Mononuclear cell (primary cell): ENCODE data around the gene WNT16. TPM values are rescaled to one million over a fixed set of nuclear protein-coding genes. Genes with fewer than 3 reads are reported as not detected.

Experiments used
- H3K27me3 ChIP-seq: 2 replicates; pipeline ENCODE4 v1.6.0; 2011; ENCODE audit warnings: low read length, control low read depth; ENCODE audit not compliant: insufficient read depth
- H3K4me1 ChIP-seq: 2 replicates; pipeline ENCODE4 v1.5.1; 2011; ENCODE audit warnings: mild to moderate bottlenecking, low read length, control low read depth; ENCODE audit not compliant: insufficient read depth
- H3K4me3 ChIP-seq: 2 replicates; pipeline ENCODE4 v1.5.1; 2011; ENCODE audit warnings: mild to moderate bottlenecking, low read length, moderate library complexity
- H3K9me3 ChIP-seq: 2 replicates; pipeline ENCODE4 v1.5.1; 2011; ENCODE audit warnings: low read depth, mild to moderate bottlenecking, control low read depth, low read length
- total RNA-seq: library from RNA; depleted of rRNA; stranded (reverse); fragments of >200 nt; gene quantifications from one replicate; pipeline ENCODE4 v1.2.3, GENCODE V29; 2012

WNT16 gene
- total RNA-seq, 1 donor, result 0.21 TPM

DNA sequence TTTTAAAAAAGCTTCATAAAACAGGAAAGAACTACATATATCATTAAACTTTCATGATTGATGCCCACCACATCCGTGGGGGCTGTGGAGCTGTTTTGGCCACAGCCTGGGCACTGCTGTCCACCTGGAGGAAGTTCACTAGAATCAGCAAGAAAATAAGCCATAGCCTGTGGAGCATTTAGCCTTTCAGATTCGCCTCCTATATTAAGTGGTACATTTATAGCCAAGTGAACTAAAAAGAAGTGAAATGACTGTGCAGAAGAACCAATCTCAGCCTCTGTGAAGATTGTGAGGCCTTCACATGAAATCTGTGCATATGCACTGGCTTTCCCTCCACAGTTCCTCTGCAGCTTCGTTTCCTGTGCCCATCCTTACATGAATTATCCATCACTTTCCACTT lies 23.5 kb downstream of the WNT16 start:
- no peak overlapping the region for H3K4me3 ChIP-seq
- H3K4me1 ChIP-seq, result no peaks in the 10 kb centered on the region
- H3K9me3 ChIP-seq, result no peaks in the 10 kb centered on the region
- H3K27me3 ChIP-seq, result no peaks in the 10 kb centered on the region

DNA sequence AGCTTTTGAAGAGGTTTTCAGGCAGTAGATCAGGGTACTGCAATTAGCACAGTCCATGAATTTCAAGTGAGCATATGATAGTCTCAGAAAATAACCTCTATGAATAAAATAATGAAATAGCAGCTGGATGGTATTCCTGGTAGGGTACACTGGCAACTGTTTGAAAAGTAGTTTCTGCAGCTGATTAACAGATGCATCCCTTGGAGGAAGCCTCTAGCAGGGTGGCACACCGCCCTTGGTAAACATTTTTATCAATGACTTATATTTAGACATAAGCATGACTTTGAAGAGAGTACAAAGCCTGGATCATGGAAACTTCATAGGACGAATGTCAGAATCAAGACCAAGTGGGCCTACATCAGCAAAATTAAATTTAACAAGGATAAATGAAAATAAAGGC lies 26.8 kb downstream of the WNT16 start:
- no peaks in the 10 kb centered on the region for H3K9me3 ChIP-seq
- H3K4me1 ChIP-seq, result no peaks in the 10 kb centered on the region
- no peaks in the 10 kb centered on the region for H3K27me3 ChIP-seq
- no peak overlapping the region for H3K4me3 ChIP-seq

DNA sequence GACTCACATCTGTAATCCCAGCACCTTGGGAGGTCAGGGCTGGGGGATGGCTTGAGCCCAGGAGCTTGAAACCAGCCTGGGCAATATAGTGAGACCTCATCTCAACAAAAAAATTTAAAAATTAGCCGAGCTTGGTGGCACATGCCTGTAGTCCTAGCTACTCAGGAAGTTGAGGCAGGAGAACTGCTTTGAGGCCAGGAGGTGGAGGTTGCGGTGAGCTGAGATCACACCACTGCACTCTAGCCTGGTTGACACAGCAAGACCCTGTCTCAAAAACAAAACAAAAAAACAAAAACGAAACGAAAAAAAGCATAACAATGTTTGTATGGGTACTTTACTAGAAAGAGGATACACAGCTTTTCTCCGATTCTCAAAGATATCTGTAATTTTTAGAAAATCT lies 31.8 kb downstream of the WNT16 start:
- H3K9me3 ChIP-seq, result no peaks in the 10 kb centered on the region
- H3K27me3 ChIP-seq, result no peaks in the 10 kb centered on the region
- H3K4me3 ChIP-seq, result no peak overlapping the region
- H3K4me1 ChIP-seq, result no peaks in the 10 kb centered on the region

DNA sequence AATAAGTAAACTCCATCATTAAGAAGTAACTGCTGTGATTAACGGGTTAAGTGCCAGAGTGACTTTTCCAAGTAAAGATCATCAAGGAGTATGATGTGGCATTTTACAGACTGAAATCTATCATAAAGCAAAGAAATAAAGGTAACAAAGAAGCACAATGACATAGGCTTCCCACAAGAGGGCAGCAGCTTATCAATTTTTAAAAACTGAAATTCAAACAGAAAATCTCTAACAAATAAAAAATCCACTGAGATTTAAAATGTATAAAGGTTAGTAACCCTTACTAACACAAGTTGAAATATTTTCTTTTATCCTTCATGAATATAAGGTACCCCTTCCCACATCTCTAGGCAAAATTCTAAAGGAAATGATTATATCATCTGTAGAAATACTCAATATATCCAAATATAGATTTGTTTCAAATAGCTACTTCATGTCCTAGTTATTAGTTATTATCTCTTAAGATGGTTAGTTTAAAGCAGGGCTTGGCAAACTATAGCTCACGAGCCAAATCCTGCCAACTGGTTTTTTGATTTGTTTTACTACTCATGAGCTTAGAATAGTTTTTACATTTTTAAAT lies 38.1 kb downstream of the WNT16 start:
- H3K4me3 ChIP-seq, result no peak overlapping the region
- no peaks in the 10 kb centered on the region for H3K27me3 ChIP-seq
- H3K9me3 ChIP-seq, result no peaks in the 10 kb centered on the region
- no peaks in the 10 kb centered on the region for H3K4me1 ChIP-seq

DNA sequence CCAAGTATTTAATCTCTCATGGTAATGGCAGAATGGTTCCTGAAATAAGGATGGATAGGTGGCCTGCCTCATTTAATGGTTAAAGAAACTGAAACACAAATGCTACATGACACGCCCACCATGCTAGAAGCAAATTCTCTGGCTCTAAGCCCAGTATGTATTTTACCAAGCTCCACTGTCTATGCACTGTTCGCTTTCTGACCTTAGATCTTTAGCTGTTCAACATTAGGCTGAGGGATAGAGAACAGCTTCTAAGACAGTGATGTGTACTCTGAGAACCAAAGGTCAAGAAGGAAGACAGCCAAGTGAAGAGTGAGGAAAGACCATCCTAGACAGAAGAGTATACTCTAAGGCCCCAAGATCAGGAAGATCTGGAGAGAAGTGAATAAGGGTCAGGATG lies 40.7 kb downstream of the WNT16 start:
- Histone ChIP-seq H3K4me1 (no peaks in the 10 kb centered on the region), H3K27me3 (no peaks in the 10 kb centered on the region), H3K9me3 (no peaks in the 10 kb centered on the region), H3K4me3 (no peak overlapping the region)

DNA sequence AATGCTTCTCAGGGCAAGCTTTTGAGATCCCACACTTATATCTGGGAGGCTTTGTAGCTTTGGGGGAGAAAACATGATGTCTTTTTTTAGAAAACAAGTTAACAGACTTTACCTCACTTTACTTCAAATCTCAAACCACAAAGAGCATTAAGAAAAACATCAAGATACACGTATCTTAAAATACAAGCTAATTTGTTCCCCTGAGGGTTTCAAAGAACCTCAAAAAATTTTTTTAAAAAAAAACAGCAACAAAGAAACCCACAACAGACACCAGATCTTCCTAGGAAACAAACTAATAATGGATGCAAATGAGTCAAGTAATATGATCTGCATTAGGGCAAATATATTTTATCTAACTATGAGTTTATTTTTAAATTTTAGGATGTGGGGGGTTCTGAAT lies 42.6 kb downstream of the WNT16 start:
- H3K27me3 ChIP-seq, result no peaks in the 10 kb centered on the region
- H3K4me3 ChIP-seq, result no peak overlapping the region
- H3K4me1 ChIP-seq, result no peaks in the 10 kb centered on the region
- H3K9me3 ChIP-seq, result no peaks in the 10 kb centered on the region

DNA sequence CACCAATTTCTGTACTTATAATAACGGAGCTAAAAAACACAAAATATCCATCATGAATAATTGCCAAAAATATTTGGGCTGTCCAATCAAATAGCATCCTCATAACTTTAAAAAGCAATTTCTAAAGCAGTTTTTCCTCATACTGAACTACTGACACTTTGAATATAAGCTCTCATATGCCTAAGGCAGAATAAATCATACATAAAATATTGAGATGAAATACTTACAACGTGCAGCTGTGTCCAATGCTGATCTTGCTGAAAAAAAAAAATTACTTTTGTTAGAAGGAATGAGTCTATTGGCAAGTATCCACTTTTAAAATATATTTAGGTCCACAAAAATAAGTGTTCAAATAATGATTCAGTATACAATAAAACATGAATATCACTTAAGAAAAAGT lies 43.1 kb downstream of the WNT16 start:
- Histone ChIP-seq H3K4me1 (no peaks in the 10 kb centered on the region), H3K27me3 (no peaks in the 10 kb centered on the region), H3K9me3 (no peaks in the 10 kb centered on the region), H3K4me3 (no peak overlapping the region)

DNA sequence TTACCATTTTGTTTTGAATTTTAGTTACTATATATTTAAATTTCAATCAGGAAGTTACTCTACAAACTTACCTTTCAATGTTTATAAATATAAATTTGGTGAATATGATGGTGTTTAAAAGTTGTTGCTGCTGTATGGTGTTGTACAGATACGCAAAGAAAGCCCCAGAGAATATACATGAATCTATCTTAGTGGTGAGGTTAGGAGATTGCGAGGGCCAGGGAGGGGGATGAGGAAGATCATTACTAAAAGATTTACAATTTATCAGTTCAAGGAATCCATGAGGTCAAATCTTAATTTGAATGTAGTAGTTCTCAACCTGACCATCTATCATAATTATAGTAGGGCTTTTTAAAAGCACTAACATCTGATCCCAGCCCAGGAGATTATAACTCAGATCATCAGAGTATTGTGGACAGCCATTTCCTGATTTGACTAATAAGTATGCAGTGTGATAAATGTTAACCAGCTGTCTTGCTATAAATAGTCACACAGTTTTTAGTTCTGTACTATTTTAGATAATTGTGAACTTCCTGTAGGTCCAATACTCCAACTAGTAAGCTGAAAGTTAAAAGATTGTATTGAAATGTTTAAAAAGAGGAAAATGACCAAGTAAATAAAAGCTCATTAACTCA lies 43.7 kb downstream of the WNT16 start:
- H3K9me3 ChIP-seq, result no peaks in the 10 kb centered on the region
- H3K4me3 ChIP-seq, result no peak overlapping the region
- no peaks in the 10 kb centered on the region for H3K4me1 ChIP-seq
- H3K27me3 ChIP-seq, result no peaks in the 10 kb centered on the region

DNA sequence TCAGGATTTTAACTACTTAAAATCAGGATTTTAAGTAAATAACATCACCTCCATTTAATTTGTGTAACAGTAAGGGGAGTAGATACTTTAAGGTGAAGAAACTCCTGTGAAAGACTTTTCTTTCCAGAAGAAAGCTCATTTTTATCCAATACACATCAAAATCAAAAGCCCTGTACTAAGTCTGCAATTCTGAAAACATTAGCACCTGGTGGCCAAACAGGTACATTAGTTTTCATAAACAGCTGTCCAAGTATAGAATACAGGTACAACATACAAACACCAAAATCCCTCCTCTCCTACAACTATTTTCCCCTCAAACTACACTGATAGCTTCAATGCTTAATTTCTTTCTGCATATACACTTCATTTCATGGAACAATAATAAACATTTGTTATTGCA lies 44.4 kb downstream of the WNT16 start:
- H3K4me1 ChIP-seq, result no peaks in the 10 kb centered on the region
- no peaks in the 10 kb centered on the region for H3K27me3 ChIP-seq
- H3K9me3 ChIP-seq, result no peaks in the 10 kb centered on the region
- no peak overlapping the region for H3K4me3 ChIP-seq

DNA sequence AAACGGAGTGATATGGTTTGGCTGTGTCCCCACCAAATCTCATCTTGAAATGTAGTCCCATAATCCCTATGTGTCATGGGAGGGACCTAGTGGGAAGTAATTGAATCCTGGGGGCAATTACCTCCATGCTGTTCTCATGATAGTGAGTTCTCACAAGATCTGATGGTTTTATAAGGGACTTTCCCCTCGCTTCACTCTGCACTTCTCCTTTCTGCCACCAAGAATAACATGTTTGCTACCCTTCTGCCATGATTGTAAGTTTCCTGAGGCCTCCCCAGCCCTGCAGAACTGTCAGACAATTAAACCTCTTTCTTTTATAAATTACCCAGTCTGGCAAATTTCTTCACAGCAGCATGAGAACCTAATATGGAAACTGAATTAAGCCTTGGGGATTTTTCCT lies 48.2 kb downstream of the WNT16 start:
- Histone ChIP-seq H3K4me1 (no peaks in the 10 kb centered on the region), H3K4me3 (no peak overlapping the region)

DNA sequence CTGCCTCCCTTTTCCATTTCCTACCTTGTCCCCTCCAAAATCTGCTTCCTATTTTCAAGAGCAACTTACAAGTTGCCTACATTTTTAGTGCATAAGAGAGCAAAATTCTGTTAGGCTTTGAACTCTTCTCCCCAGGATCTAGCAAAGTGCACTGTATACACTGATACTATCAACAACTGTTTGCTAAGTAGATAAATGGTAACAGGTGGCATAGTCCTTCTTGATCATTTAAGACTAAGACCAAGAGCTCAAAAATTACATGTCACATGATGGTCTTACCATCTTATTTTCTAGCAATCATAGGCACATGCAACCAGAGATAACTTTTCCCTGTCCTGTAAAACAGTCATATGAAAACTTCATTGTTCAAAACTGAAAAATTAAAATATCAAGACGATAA lies 51.1 kb downstream of the WNT16 start:
- Histone ChIP-seq H3K4me1 (peaks cover 9% of the 10 kb centered on the region), H3K4me3 (no peak overlapping the region), H3K27me3 (no peaks in the 10 kb centered on the region), H3K9me3 (no peaks in the 10 kb centered on the region)

More for the DNA sequence above, 48.2 kb downstream of the WNT16 start:
- no peaks in the 10 kb centered on the region for H3K27me3 ChIP-seq
- H3K9me3 ChIP-seq, result no peaks in the 10 kb centered on the region

DNA sequence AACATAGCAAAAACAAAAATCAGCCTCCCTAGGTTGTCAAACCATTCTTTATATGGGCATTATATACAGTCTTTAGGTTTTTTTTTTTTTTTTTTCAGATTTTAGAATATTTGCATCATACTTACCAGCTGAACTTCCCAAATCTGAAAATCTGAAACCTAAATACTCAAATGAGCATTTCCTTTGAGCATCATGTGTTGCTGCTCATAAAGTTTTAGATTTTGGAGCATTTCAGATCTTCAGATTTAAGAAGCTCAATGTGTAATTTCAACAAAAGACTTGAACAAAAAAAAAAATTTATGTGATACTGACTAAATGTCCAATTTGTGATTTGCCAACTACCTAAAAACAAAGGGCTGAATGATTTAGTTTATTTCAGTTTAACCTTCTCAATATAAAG lies 53.7 kb downstream of the WNT16 start:
- no peaks in the 10 kb centered on the region for H3K9me3 ChIP-seq
- H3K27me3 ChIP-seq, result no peaks in the 10 kb centered on the region
- no peak overlapping the region for H3K4me3 ChIP-seq
- peaks cover 9% of the 10 kb centered on the region for H3K4me1 ChIP-seq

DNA sequence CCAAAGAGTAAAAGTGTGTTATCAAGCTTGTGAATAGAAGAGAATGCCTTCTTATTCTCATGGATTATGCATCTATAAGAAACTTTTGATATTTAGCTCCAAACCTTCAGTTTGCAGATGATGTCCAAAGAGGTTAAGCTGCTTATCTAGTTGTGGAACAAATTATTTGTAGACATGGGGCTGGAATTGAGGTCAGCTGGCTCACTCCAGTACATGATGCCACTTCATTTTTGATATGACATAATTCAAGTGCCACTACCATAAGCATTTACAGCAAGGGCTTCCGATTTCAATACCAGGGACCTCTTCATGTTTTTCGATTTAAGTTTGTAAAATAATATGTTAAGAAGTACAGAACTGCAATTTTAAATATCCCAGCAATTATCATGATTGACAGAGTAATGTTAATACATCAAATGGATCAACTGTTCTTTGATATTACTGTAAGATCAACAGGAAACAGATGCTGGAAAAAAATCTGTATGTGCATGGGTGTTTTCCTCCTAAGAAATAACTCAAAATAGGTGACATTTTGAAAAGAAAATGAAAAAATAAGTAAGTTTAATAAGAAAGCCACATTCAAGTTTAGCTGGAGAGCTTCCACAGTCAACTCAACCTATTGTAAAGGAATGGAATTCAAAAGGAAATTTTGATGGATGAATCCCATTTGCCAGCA lies 54.6 kb downstream of the WNT16 start:
- no peaks in the 10 kb centered on the region for H3K9me3 ChIP-seq
- no peak overlapping the region for H3K4me3 ChIP-seq
- H3K4me1 ChIP-seq, result peaks cover 9% of the 10 kb centered on the region
- H3K27me3 ChIP-seq, result no peaks in the 10 kb centered on the region

DNA sequence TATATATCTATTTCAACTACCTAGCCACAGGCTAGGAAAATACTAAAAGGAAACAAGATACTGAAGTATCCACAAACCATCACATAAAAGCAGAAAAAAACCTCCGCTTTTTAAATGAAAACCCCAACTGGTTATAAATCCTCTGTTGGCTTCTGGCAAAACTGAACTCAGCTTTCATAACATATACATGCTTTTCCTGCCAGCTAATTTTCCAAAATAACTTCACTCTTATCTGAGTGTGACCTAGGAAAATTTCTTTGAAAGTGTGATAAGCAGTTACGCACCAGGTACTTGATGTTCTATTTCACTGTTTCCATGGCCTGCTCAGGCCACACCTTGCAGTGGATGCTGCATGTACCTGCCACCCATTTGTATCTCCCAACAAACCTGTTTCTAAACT lies 55.5 kb downstream of the WNT16 start:
- Histone ChIP-seq H3K9me3 (no peaks in the 10 kb centered on the region), H3K27me3 (no peaks in the 10 kb centered on the region), H3K4me3 (no peak overlapping the region), H3K4me1 (peaks cover 9% of the 10 kb centered on the region)

DNA sequence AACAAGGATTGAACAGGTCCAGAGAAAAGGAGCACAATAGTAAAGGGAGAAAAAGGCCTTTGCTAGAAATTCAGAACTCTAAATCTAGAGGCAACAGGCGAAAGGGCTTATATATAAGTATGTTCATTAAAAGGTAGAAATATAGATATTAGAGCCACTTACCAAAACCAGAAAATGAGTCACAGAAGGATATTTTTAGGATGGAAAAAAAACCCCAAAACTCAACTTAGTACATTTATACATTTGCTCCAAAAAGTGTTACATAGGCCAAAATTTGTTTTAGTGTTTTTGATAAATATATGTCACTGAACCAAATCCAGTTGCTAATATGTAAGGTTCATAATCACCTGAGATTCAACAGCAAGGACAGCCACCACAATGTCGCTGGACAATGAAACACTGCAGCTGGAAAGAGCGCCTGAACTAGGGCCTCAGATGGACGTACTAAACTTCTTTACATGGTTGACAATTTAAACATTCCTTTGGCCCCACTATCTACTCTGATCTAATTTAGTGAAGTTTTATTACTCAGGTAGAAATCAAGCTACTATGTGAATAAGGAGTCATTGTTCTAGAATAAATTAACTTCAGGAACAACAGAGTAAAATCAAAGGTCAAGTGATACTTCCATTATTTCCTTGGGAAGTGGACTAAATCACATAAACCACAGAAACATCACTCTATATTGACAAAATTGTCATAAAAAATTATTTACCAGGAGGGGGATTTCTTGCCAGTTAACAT lies 56.4 kb downstream of the WNT16 start:
- no peak overlapping the region for H3K4me3 ChIP-seq
- no peaks in the 10 kb centered on the region for H3K9me3 ChIP-seq
- peaks cover 10% of the 10 kb centered on the region for H3K4me1 ChIP-seq
- H3K27me3 ChIP-seq, result no peaks in the 10 kb centered on the region
